ENCODE results near the gene DDX49.
"Not testable (repeated sequence)": the region's sequence is repeated elsewhere in the genome, so short reads cannot be mapped to it uniquely, and the experiment has no call there.

Gene DDX49

GRCh38 chr19:18946335-18946734 lies 26.8 kb downstream of the DDX49 start:
- DNase-seq: no peak

- no peak for DNase-seq
Observed at GRCh38 chr19:18946918-18947317, 27.4 kb downstream of the DDX49 start.

GRCh38 chr19:18948075-18948975 lies 28.8 kb downstream of the DDX49 start:
- no peak for DNase-seq

- no peak for DNase-seq
Observed at GRCh38 chr19:18948976-18949356, 29.5 kb downstream of the DDX49 start.

- no peak for DNase-seq
Observed at GRCh38 chr19:18949858-18950257, 30.3 kb downstream of the DDX49 start.

GRCh38 chr19:18951721-18952281 lies 32.3 kb downstream of the DDX49 start:
- no peak for DNase-seq

GRCh38 chr19:18952364-18953003 lies 33.0 kb downstream of the DDX49 start:
- not testable (repeated sequence) for DNase-seq

GRCh38 chr19:18954094-18954493 lies 34.6 kb downstream of the DDX49 start:
- DNase-seq: no peak

GRCh38 chr19:18955042-18955441 lies 35.5 kb downstream of the DDX49 start:
- no peak for DNase-seq

- DNase-seq: no peak
Observed at GRCh38 chr19:18960370-18960769, 40.9 kb downstream of the DDX49 start.

- no peak for DNase-seq
Observed at GRCh38 chr19:18961767-18962620, 42.5 kb downstream of the DDX49 start.

GRCh38 chr19:18964121-18964520 lies 44.6 kb downstream of the DDX49 start:
- no peak for DNase-seq

- no peak for DNase-seq
Observed at GRCh38 chr19:18966307-18966706, 46.8 kb downstream of the DDX49 start.

- no peak for DNase-seq
Observed at GRCh38 chr19:18967358-18968146, 48.0 kb downstream of the DDX49 start.

GRCh38 chr19:18969931-18970659 lies 50.6 kb downstream of the DDX49 start:
- DNase-seq: no peak

- DNase-seq: no peak
Observed at GRCh38 chr19:18972301-18972811, 52.8 kb downstream of the DDX49 start.

GRCh38 chr19:18972851-18973250 lies 53.3 kb downstream of the DDX49 start:
- DNase-seq: no peak

- DNase-seq: no peak
Observed at GRCh38 chr19:18975011-18975410, 55.5 kb downstream of the DDX49 start.

- no peak for DNase-seq
Observed at GRCh38 chr19:18975869-18976268, 56.4 kb downstream of the DDX49 start.

All from activated CD4-positive, alpha-beta T cell treated with anti-CD3 and anti-CD28 coated beads, Interleukin-2, amount 50 U/mL, for 1 hour (primary cell).